ENCODE results near the gene ADTRP.

ADTRP gene

DNA sequence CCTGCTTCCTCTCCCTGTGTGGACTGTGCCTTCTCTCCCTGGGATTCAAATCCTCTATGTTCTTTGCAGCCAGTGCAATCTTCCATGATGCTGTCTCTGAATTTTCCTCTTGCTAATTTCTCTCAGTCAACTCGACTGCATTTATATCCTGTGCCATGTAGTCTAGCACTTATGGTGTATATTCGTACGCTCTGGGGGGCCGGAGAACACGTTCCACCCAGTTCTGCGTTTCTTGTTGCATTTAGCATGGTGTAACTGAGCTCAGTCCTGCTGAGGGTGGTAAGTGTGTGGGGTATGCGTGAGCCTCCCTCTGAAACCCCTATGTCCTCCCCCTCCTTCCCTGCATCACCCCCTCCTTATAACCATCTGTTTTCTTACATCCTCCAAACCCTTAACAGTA lies 42.0 kb downstream of the ADTRP start:
- DNase-seq (ENCODE audit: low read depth): no peak
- no peak overlapping the region for H3K4me3 ChIP-seq (ENCODE audit: low read length)
- TF ChIP-seq CTCF (conservative IDR thresholded peaks at IDR 0.05; ENCODE audit: low read length): no peak

- no peak for TF ChIP-seq CTCF (conservative IDR thresholded peaks at IDR 0.05; ENCODE audit: low read length)
- H3K4me3 ChIP-seq (ENCODE audit: low read length): no peak overlapping the region
- DNase-seq (ENCODE audit: low read depth): peak; percentile 48
These were observed 43.6 kb downstream of the ADTRP start for GRCh38 chr6:11734861-11735613.

DNA sequence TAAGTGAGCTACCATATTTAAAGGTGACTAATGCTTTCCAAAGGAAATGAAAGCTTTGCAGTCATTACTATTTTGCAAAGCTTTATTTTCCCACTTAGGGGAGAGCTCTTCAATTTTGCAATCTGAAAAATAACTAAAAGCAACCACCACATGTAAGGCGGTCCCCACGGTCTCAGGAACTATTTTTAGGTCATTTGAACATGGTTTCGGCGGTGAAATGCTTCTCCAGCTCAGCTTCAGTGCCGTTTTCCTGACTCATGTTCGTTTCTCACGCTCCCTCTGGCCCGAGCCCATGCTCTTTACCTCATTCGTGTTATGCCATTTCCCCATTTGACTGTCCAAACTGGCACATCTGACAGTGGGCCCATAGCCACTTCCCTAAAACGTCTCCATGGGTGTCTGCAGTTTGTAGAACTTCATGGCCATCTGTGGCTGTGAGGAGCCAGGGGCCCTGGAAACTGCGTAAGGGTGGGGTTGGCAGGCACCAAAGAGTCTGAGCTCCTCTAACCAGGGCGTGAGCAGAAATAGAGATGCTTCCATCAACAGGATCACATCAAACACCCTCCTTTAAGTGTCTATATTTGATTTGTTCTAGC lies 46.5 kb downstream of the ADTRP start:
- peak; percentile 97 for DNase-seq (ENCODE audit: low read depth)
- peak overlapping the region; percentile 25 for H3K4me3 ChIP-seq (ENCODE audit: low read length)
- no peak for TF ChIP-seq CTCF (conservative IDR thresholded peaks at IDR 0.05; ENCODE audit: low read length)

- H3K4me3 ChIP-seq (ENCODE audit: low read length): no peak overlapping the region; the same call in 1 of the 2 replicates
- DNase-seq (ENCODE audit: low read depth): no peak
- no peak for TF ChIP-seq CTCF (conservative IDR thresholded peaks at IDR 0.05; ENCODE audit: low read length)
These were observed 47.2 kb downstream of the ADTRP start for GRCh38 chr6:11731423-11731822.

DNA sequence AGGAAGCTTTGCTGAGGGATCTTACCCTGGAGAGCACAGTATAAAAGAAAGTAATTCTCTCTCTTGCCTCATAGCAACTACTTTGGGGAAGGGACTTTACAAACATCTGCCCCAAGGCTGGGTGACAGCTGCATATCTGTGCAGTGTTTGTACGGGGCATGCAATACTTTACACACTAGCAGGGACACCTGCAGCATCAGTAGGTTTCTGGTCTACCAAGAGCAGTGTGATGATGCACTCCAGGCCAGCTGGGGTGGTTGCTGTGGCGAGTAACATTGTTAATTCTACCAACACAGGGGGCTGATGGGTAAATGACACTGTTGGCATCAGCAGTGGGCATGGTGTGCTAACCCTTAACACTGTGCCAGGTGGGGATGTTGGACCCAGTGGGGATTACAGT lies 48.0 kb downstream of the ADTRP start:
- no peak for TF ChIP-seq CTCF (conservative IDR thresholded peaks at IDR 0.05; ENCODE audit: low read length)
- no peak for DNase-seq (ENCODE audit: low read depth)
- H3K4me3 ChIP-seq (ENCODE audit: low read length): no peak overlapping the region

GRCh38 chr6:11729076-11729475 lies 49.5 kb downstream of the ADTRP start:
- DNase-seq (ENCODE audit: low read depth): no peak
- TF ChIP-seq CTCF (conservative IDR thresholded peaks at IDR 0.05; ENCODE audit: low read length): no peak

More at GRCh38 chr6:11729076-11729475, 49.5 kb downstream of the ADTRP start:
- no peak overlapping the region for H3K4me3 ChIP-seq (ENCODE audit: low read length)
